ENCODE data around the gene ZFAND3.

The ZFAND3 gene

DNA sequence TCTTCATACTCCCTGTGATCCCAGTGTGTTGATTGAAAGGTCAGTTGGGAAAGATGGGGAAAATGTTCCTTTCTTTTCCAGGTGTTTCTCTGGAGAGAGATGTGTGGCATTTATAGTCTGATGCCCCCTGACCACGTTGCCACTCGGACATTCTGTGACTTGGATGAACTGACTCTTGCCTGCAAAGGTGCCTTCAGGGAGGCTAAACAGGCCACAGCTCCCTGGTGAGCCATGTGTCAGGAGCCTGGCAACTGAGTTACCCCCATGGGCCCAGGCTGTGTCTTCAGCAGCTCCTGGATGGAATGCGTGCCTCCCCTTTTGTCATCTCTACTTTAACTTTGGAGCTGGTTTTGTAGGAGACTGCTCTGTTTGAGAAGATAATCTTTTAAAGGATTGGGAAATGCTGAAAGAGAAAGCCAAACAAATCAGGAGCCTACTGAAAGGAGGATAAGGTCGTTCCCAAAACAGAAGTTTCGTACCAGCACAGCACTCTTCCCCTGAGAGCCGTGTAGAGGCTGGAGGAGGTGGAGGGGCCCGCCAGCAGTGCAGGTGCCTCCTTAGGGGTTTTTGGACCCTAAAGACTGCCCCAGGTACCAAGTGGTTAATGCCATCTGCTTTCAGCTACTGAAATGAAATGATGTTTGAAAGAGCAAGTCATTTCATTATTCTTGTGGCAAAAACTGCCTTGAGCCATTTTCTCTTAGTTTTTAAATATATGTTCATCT lies 322.8 kb downstream of the ZFAND3 start:
- DNase-seq: no peak

DNA sequence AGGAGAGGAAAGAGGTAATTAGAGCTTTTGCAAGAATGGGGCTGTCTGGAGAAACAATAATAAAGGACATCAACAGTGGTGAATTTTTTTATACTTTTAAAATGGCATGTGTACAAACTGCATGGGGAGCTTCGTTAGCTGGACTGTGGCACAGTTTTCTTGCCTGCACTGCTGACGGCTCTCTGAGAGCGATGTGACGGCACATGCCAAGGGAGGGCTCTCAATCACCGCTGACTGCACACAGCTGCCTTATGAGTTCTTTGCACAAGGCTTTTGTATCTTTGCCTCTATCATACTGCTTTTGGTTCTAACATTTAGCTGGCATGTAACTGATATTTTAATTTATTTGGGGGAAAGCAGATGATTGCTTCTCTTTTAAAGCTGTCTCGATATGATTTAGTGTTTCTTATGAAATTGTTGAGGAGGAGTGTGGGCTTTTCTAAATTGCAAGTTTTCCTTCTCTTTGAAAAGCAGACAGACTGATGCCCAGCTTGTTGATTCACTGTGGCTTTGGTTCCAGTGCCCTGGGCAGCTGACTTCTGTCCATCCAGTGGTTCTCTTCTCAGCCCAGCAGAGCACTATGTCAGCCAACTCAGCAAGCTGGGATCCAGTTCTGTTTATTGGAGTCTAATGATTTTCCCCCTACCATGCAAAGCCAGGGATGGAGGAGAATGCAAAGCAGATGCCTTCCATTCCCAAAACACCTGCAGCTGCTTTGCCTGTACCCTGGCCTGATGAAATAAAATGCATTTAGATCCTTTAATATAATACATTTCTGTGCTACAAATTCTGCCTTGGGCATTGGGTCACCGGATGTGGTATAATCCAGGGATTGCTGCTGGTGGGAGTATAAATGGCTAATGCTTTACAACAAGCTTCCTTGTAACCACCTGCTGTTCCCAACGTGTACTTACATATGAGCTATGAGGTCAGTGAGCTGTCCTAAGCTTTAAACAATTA lies 323.9 kb downstream of the ZFAND3 start:
- DNase-seq: no peak

DNA sequence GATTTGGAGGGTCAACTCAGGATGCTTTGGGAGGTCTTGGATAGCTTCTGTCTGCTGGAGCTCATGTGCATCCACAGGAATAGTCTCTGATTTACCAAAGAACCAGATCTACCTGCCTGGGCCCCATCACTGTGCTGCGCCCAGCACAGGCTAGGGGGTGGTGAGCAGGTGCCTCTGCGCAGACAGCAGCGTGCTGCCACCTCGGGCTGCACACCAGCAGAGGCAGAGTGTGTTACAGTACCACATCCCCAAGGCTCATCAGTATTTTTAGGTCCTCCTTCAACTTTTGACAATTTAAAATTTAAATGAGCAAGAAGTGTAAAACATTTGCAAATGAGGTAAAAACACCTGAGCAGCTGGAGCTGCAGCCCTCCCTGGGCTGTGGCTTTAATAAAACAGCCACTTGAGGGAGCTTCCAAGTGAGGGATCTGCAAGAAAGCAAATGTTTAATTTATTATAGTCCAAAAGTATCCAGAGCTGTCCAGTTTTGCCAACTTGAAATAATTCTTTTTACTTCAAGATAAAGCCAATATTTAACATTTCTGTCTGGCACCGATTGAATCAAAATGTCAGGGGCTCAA lies 324.9 kb downstream of the ZFAND3 start:
- DNase-seq: no peak

DNA sequence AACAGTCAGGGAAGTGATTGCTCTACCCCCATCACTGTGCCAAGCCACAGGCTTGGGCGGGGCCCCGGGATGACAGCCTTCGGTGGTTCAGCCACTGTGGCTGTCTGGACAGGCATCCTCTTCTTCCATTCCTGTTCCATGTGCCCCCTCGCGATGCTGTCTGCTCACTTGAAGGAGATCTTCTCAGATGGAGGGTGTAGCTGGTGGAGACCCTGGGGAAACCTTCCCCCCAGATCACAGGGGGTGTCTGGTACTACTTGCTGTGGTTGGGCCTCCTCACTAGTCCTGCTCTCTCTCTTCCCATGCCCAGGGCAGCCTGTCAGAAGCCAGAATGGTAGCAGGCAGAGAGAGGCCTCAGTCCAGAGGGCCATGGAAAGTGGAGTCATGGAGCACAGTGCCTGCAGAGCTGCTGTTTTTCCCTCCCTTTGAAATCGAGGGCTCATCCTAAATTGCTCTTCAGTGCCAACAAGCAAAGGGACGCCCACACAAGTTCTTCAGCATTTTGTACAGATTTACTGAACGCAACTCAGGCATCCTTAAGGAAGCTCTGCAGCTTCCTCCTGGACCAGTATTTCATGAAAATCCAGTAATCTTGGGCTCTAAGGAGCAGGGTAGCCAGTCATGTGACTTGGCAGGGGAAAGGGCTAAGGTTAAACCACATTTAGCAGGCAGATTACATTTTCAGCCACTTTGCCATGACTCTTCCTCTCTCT lies 326.6 kb downstream of the ZFAND3 start:
- DNase-seq: no peak

DNA sequence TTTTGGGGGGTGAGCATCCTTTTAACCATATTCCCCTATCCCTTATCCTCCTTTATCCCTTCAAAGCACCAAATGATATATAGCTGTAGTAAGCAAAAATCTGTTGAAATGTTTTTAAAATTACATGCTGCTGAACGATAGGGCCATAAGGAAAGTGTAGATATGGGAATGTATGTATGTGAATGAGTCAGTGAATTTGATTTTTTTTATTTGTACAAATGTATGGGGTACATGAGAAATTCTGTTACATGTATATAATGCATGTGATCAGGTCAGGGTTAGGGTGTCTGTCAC lies 327.2 kb downstream of the ZFAND3 start:
- DNase-seq: no peak

DNA sequence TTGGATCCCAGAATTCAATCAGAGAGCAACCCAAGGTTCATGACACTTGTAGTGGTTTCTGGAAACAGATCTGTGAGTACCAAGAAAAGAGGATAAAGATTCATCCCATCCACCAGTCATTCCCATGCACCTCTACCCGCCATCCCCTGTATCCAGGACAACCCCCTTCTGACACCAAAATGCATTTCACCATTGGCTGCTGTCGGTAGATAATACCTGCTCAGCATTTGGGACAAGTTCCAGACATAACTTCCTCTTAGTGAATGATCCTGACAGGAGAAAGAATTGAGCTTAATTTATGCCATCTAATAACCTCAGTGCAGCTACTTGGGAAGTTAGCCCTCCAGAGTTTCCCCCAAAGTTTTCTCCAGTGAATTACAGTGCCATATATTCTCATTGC lies 329.1 kb downstream of the ZFAND3 start:
- no peak for DNase-seq

DNA sequence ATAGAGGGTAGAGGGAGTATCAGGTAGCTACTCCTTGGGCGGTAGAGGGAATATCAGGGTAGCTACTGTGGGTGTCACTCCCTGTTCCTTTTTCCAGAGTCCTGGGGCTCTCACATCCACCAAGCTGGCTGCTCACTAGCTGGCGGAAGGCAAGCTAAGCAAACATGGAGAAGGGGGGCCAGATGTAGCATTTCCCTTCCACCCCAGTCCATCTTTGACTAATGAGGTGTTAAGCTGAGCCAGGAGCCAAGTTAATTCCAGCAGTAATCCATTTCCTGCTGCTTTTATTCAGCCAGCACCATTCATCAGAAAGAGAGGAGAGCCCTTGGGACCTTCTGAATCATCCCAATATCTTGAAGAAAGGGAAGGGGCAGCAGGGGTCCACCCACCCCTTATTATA lies 330.0 kb downstream of the ZFAND3 start:
- DNase-seq: no peak

DNA sequence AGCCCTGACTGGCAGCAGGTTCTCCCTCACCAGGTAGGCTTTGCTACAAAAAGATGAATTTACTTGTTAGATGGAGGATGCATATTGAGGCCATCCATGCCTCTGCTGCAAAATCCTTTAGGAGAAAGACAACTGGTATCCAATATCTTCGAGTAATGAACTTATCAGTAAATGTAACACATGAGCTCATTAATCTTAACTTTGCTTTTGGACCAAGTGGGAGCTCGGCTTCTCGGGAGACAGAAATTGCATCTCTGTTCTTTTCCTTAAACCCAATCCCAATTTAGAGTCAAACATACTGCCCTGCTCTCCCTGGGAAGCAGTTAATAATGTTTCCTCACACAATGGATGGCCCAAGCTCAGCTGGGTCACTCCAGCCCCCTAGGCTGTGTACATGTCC lies 330.5 kb downstream of the ZFAND3 start:
- no peak for DNase-seq

DNA sequence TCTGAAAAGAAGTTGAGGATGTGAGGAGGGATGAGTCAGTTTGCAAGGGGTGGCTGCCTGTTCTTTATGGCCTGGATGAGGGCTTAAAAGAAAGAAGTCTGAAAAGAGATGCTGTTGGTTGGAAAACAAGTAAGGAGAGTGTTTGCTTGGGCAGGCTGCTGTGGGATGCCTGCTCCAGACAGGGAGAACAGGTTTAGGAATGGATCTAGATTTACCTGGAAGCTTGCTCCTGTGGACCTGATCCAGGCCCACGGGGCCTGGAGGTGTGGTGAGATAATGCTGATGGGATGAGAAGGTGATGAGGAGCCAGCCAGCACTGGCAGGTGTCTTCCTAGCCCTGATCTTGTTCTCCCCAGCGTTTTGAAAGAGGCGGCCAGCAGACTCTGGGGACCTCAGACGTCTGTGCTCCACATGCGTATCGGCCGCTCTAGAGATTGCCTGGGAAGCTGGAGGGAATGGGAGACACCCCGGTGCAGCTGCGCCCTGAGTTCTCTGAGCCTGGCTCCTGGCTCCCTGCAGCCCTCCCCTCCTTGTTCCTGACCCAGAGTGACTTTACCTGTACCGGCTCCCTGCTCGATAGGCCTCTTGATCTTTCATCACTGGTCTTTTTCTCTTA lies 331.3 kb downstream of the ZFAND3 start:
- DNase-seq: no peak

DNA sequence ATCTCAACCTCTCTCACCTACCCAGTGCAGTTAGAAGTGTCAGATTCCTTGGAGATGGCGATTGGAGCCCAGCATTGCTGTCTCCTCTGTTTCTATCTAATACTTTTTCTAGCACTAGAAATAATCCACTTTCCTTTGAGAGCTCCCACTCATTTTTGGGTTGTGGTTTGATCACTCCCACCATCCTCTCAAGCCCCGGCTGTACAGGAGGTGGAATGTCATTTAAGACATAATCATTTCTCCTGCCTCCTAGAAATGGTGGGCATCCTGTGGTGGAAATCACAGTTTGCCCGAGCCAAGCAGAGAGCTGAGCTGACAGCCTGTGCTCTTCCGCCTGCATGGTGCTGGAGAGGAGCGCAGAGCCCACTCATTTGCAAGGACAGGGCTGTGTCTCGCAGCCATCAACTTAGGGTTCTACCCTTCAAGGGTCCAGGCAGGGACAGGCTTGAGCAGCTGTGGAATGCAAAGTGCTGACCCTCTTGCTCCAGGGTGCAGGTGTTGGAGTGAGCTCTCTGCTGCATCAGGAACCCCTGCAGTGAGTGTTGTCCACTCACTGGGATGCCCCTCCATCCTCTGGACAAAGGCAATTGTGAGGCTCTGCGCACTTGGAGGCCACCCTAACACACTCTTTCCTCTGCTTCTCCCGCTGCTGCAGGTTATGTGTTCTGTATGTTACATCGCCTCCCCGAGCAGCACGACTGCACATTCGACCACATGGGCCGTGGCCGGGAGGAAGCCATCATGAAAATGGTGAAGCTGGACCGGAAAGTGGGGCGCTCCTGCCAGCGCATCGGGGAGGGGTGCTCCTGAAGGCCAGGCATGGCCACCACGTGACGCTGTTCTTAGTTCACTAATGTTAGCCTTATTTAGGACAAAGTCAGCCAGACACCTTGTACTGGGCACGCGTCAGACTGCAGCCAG lies 332.3 kb downstream of the ZFAND3 start:
- DNase-seq: no peak

DNA sequence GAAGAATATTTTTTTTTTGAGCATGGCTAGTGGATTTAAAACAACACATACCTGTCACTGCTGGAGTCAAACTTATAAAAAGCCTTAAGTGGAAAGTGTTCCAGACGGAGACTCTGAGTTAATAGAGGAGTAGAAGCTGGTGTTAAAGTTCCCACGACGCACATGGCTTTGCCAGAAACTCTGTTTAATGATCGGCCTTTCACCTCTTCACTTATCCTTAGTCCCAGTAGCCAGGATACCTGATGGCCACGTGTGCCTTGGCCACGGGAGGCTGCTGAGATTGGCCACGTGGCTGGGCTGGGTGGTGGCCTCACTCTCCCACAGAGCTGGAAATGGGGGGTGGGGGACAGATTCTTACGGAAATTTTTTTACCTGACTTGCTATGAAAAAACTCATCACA lies 333.1 kb downstream of the ZFAND3 start:
- no peak for DNase-seq

DNA sequence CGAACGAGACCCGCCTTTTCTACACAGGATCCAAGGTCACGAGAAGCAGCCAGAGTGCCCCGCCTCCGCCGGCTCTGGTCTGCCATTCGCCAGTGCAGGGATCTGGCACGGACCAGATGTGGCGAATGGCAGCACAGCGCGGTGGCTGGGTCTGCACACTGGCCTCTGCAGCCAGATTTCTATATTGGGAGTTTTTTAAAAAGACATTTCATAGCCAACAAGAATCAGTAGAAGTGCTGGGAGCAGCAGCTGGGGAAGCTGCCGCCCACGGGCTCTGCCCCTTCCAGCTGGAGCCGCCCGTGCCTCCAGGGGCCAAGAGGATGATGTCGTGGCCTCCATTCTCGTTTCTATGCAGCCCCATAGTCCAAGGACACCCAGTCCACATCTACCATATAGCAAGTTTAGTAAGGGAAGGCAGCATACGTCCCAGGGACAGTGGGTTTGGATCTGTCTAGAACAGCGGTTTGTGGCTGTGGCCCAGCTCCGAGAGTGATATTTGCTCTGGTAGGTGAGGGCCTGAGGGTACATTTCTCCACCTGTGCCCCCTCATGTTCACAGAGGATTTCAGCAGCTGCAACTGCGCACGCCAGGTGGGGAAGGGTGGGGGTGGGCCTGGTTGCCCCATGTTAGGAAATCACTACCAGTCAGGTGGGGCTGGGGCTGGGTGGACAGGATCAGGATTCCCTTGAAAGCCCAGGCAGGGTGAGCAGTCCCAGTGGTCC lies 333.7 kb downstream of the ZFAND3 start:
- DNase-seq: no peak

DNA sequence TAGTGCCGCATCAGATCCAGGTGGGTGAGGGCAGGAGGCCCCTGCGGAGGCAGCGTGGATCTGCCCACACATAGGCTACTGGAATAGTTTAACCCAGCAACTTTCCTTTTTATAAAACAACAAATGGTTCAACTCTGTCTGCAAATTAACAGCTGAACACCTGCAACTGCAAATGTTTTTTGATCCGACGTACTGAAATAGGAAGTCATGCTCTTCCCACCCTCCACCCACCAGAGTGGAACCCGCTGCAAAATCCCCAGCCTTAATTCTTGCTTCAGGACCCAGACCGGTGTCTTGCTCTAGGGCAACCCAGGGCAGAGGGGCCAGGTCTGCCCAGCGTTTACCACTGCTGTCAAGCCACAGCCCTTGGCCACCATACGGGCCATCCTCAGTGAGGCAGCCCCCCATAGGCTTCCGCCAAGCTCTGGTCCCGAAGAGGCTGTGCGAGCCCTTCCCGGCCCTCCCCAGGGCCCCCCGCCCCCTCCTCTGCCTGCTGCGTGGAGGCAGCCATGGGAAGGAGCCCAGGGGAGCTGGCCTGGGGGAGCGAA lies 334.3 kb downstream of the ZFAND3 start:
- DNase-seq: no peak

DNA sequence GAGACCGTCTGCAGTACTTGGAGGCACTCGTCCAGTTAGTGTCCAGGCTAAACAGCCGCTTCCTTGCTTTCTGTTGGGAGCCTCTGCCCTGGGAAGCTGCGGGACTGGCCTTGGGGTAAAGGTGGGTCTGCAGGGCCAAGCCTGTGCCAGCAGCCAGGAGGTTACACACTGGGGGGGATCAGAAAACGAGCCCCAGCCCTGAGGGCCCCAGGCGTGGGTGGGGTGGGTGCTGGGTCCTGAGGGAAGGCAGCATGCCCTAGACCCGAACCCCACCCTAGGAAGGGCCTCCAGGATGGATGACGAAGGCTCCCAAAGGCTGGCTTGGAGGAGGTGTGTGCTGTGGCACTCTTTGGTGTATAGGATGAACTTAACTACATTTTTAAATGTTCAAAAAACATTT lies 335.2 kb downstream of the ZFAND3 start:
- no peak for DNase-seq

DNA sequence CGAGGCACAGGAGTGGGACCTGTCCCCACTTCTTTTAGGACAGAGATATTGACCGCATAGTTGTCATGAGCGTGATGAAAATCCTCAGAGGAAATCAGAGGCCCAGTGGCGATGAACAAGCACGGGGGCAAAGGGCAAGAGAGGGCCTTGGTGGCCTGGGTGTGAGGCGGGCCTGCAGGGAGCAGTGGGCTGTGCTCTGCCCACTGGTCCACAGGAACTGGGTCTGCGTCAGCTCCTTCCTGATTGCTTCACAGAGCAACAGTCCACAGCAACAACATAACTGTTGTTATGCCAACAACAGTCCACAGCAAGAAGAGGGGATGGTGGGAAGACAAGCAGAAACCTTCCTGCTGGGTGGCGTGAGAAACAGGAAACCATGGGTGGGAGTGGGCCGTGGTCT lies 335.6 kb downstream of the ZFAND3 start:
- no peak for DNase-seq

DNA sequence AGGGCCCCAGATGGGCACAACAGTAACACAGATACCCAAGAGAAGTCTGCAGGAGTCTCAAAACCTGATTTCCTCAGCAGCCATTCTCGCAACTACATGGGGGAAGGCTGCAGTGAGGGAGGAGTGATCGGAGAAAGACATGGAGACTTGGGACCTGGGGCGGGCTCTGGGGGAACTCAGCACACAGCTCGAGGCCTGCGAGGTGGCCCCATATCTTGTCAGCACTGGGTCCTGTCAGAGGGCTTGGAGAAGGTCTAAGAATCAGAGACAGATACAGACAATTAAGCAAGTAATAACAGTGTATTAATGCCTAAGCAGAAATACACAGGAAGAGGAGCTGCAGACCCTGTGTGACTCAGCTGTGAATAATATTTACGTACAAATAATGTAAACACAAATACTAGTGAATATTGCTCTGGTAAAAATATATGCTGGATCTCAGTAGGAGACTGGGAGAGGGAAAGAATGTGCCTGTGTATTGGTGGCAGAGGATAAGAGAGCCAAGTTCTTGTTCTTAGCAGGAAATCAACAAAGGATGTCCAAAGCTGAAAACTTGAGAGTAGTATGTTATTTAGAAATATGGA lies 336.2 kb downstream of the ZFAND3 start:
- no peak for DNase-seq

DNA sequence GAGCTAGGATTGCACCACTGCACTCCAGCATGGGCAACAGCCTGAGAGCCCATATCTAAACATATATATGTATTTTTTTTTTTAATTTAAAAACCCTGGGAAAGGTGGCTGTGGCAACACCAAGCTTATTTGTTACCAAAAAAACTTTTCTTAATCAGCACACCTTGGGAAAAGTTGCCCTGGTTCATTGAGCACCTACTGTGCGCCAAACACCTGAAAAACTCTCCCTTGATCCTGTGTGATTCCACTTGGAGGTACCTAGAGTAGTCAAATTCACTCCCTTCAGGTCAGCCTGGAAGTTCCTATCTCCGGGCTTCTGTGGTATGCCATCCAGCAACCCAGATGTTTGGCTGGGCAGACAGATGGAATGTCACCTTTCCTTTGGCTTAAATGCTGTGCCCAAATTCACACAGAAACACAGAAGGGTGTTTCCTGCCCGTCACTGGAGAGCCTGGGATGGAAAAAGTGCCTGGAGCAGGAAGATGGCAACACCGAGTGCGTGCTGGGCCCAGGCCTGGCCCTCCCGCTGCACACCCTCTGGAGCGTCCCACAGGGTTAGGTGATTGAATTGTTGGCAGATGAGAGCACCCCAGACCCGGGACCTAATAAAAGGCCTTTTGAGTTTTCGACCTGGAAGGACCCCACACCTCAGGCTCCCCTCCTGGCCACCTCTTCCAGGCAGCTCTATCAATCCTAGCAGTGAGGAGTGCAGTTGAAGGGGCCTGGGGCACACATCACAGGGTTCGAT lies 337.5 kb downstream of the ZFAND3 start:
- no peak for DNase-seq

DNA sequence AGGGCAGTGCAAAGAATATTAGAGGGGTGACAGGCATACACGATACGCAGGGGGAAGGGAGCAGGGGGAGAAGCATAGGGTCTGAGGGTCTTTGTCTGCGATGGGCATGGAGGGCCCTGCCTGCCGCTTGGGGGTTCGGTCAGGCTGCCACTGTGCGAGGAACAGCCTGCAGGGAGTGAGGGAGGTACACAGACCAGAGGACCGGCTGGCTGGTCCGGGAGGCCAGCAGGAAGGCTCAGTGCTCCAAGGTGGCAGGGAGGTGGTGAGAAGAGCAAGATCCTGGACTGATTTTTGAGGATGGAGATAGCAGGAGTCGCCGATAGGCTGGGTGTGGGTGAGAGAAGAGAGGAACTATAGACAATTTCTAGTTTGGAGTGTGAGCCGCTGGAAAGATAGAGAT lies 338.4 kb downstream of the ZFAND3 start:
- DNase-seq: no peak

DNA sequence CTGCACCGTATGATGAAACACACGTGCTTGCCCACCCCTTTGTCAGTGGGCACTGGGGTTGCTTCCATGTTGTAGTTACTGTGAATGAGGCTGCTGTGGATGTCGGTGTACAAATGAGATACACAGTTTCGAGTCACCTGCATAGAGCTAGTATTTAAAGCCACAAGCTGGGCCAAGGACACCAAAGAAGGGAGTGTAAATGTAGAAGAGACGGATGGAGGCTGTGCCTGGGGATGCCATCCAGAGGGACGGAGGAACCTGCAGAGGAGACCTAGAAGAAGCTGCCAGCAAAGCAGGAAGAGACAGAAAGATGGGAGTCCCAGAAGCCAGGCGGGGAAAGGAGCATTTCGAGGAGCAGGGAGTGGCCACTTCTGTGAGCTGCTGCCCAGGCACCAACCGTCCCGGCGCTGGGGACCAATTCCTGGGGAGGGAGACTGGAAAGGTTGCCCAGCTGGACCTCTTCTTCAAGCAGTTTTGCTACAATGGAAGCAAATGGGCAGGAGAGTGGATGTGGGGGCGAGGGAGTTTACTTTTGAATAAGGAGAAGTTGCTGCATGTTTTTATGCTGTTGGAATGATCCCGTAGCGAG lies 339.3 kb downstream of the ZFAND3 start:
- no peak for DNase-seq
